GM21423 (cell line): ENCODE measurements around the gene UBE2D1.

Source experiments
- ATAC-seq: cut with Tn5 transposase; IDR thresholded peaks from one replicate; pipeline ENCODE4 v1.9.1; 2021; ENCODE audit warnings: mild to moderate bottlenecking, moderate library complexity; ENCODE audit not compliant: unreplicated experiment

Gene UBE2D1

DNA sequence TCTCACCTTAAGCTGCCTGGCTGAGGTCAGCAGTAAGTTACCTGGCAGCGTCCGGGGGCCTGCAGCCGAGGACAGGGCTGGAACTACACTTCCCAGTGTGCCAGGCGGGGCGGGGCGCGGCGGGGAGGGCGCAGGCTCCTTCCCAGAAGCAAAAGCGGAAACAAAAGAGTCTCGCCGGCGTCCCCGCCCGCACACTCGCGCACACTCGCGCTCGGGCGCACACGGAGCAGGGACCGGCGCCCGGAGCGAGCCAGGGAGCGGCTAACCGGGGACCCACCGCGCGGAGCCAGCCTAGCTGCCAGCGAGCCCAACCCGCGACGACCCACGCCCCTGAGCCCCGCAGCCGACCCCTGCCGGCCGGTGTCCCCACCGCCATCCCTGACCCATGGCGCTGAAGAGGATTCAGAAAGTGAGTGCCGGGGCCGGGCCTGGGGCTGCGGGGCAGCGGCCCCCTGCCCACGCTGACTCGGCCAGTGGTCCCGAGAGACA, at the start of gene UBE2D1:
UBE2D1 (plus strand) TSS at position 190 of the 489 bp plus-strand sequence; CDS start at position 386, 196 bp downstream.
- peak; percentile 97 for ATAC-seq

- peak; percentile 87 for ATAC-seq
Measured at GRCh38 chr10:58291538-58292174, 43.1 kb upstream of the UBE2D1 start.

GRCh38 chr10:58293989-58294388, 40.8 kb upstream of the UBE2D1 start:
- ATAC-seq: no peak

DNA sequence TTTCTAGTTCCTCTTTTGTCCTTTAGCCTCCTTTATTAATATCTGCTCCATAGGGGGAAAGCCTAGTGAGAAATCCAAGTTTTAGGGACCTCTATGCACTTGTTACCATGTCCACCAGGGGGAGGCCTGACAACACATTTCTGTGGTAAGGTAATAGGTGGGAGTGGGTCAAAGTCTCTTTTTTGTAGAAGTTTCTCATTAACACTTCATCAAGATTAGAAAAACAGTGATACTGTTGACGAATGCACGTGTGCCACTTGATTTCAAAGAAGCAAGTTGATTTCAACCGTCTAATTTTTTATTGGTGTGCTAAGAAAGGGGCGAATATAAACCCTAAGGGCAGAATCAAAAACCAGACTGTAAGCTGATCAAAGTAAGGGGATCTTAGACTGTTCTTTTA, 35.2 kb upstream of the UBE2D1 start:
- ATAC-seq: no peak

DNA sequence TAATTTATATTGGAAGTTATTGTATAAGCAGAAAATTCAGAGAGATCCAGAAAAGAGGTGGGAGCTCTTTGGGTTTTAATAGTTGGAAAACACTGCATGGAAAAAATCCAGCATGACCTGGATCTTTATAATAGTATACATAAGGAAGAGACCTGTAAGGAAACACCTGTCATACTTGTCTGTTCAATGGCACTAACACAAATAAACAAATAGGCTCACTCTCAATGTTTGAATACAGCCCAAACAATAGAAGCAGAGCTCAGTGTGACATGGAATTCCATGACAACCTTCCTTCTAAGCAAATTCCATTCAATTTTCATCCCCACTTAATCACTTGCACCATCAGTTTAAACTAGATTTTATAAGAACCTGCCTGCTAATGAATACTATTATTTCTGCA, 34.1 kb upstream of the UBE2D1 start:
- no peak for ATAC-seq

- no peak for ATAC-seq
Measured at GRCh38 chr10:58302254-58302653, 32.6 kb upstream of the UBE2D1 start.

- ATAC-seq: no peak
Measured at GRCh38 chr10:58304099-58304633, 30.6 kb upstream of the UBE2D1 start.

- no peak for ATAC-seq
Measured at GRCh38 chr10:58305821-58306220, 29.0 kb upstream of the UBE2D1 start.

DNA sequence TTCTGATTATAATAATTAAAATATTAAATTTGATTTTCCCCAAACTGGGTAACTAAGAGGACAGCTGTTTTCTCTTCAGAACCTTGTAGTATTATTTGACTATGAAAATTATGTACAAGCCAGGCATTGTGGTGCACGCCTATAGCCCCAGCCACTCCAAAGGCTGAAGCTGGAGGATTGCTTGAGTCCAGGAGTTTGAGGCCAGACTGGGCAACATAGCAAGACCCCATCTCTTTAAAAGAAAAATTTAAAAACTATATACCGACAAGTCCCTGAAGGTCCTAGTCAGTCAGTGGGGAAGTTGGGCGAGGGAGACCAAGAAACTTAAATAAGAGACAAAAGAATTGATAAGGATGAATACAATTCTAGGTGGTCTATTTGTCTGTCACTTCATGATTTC, 27.1 kb upstream of the UBE2D1 start:
- ATAC-seq: no peak

DNA sequence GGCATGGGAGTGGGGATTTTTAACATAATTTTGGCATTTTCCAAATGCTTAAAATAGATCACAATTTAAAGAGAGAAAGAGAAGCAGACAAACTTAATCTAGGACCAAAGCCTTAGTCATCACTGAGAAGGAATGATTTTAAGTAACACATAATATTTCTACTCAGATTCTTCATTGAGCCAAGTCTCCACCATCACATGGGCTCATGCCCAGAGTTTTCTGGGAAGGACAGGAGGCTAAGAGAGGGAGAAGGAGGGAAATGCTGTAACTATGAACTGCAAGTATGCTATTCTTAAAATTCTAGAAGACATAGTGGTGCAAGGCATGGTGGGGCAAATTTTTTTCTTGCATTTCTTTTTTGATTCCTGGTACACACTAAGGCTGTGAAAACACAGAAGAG, 23.8 kb upstream of the UBE2D1 start:
- ATAC-seq: no peak

- ATAC-seq: no peak
Measured at GRCh38 chr10:58316874-58317273, 17.9 kb upstream of the UBE2D1 start.

DNA sequence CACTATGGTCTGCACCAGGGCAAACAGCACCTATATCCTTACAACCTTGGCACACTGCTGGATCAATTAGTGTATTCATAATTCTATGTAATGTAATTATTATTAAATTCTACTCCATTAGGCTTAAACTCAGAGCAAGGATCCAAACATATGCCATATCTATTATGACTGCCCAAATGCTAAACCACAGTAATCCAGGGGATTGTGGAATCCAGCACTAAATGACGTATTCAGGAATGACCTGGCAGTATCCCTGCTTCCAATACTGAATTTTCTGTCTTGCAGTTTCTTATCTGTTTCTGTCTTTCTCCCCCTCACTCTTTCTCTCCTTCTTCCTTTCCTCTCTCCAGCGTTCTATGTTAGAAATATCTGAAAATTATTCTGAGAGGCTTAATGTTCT, 16.5 kb upstream of the UBE2D1 start:
- no peak for ATAC-seq

- ATAC-seq: no peak
Measured at GRCh38 chr10:58319599-58319998, 15.2 kb upstream of the UBE2D1 start.

- no peak for ATAC-seq
Measured at GRCh38 chr10:58320351-58321049, 14.3 kb upstream of the UBE2D1 start.

DNA sequence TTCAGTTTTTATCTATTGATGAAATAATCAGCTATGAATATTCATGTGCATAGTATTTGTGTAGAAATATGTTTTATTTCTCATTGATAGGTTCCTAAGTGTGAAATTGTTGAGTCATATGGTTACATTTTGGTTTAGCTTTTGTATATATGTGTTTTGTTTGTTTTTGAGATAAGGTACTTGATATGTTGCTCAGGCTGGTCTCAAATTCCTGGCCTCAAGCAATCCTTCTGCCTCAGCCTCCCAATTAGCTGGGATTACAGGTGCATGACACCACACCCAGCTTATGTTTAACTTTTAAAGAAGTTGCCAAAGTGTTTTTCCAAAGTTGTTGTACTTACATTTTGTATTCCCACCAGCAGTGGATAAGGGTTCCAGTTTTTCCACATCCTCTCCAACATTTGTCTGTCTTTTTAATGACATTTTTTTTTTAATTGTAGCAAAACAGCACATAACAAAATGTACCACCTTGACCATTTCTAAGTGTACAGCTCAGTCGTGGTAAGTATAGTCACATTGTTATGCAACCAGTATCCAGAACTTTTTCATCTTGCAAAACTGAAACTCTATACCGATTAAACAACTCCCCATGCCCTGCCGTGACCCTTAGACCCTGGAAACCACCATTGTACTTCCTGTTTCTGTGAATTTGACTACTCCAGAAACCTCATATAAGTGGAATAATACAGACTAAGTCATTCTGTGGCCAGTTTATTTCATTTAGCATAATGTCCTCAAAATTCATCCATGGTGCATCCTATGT, 12.6 kb upstream of the UBE2D1 start:
- ATAC-seq: peak; percentile 83

GRCh38 chr10:58322835-58323209, 12.0 kb upstream of the UBE2D1 start:
- ATAC-seq: no peak

GRCh38 chr10:58326967-58327381, 7.8 kb upstream of the UBE2D1 start:
- no peak for ATAC-seq

GRCh38 chr10:58328233-58328632, 6.6 kb upstream of the UBE2D1 start:
- ATAC-seq: no peak

- no peak for ATAC-seq
Measured at GRCh38 chr10:58330431-58330830, 4.4 kb upstream of the UBE2D1 start.

GRCh38 chr10:58331646-58332045, 3.2 kb upstream of the UBE2D1 start:
- no peak for ATAC-seq

GRCh38 chr10:58335306-58336005, 650 bp downstream of the UBE2D1 start:
- peak; percentile 45 for ATAC-seq
